Measurements from ENCODE around the gene PTGFRN.

The PTGFRN gene

DNA sequence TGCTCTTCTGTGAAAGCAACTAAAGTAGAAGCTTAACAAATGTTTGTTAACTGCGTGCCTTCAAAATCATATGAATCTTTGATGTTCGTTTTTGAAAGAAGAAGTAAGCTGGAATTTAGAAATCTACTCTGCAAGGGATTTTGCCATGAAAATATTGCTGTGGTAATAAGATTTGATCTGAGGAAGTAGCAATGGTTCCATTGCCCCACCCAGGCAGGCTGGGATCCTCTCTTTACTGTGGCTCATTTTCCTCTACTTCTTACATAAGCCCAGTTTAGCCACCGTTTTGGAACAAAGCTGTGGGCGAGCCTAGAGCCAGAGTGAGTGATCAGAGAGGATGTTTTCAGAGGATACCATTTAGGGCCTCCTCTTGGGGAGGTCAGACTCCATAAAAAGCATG, 20.3 kb upstream of the PTGFRN start:
- DNase-seq = no peak

DNA sequence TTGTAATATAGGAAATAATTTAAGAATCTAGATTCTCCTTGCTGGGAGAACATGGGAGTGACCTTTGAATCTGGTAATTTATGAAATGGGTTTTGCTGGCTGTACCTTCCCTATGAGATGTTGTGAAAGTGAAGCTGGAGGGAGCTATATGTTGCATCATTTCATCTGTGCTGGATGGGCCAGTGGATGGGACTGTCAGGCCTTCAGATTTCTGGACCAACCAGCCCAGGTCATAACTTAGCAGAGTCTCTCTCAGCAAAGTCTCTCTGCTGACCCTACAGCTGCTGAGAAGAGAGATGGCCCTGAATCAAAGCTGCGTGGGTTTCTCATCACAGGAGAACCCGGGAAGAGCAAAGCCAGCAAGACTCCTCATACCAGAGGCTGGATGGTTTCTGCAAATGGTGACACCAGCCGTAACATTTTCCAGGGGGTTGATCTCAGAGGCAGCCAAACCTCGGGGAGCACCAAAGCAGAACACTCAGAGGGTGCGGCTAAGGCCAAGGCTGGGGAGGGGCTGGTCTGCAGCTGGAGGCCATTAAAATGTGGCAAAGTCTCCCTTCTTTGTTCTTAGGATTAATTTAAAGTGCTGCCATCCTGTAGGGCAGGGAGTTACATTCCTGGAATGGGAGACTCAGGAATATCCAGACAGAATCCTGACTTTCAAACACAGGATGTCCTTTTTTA, 18.2 kb upstream of the PTGFRN start:
- no peak for DNase-seq

DNA sequence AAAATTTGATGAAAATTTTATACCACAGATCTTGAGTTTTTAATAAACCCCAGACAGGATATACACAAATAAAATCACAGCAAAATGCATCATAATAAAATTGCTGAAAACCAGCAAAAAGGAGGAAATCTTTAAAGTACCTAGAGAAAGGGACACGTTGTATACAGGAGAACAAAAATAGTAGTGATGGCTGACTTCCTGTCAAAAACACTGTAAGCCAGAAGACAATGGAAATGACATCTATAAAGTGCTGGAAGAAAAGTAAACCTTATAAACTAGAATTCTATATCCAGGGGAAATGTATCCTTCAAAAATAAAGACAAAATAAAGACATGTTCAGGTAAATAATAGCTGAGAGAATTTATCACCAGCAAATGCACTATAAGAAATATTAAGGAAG, 14.6 kb upstream of the PTGFRN start:
- DNase-seq = no peak

DNA sequence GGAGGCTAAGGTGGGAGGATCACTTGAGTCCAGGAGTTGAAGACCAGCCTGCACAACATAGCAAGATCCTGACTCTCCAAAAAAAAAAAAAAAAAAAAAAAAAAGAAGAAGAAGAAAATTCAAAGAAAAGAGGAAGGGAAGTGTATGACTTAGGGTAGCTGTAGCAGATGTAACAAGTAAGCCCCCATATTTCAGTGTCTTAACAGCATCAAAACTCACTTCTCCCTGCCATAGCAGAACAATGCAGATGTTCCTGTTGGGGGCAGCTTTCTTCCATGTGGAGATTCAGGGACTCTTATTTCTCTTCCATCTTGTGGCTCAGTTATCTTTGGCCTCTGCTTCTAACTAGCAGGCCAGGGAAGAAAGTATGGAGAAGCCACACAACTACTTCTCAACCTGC, 10.2 kb upstream of the PTGFRN start:
- no peak for DNase-seq

DNA sequence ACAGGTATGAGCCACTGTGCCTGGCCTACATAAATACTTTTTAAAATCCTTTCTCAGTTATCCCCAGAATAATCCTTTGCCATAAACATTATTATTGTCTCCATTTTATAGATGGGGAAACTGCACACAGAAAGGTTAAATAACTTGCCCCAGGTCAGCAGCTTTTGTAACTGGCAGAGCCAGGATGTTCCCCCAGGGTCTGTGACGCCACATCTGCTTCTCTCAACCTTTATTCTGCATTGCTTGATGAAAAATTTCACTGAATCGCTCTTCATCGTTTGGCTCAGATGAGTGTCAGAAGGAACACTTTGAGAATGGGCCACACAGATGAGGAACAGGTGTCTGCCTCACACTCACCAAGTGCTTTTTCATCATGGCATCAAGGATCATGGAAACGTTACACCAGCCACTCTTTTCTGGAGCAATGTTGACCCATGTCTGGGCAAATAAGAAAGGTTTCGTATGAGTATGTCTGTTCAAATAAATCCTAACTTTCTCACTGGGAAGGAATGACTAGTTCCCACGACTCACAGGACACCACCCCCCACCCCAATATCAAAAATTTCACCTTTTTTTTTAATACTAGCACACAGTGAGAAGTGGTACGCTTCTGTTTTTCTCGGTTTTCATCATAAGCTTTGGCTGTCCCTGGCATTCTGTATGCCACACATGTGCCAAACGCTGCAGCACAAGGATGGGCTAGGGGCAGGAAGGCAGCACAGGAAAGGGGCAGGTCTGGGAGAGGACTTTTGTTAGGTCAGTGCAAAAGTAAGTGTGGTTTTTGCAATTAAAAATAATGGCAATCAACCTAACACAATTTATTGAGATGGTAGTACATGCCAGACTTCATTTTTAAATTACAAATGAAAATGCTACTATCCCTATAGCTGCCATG, 9.0 kb upstream of the PTGFRN start:
- no peak for DNase-seq

DNA sequence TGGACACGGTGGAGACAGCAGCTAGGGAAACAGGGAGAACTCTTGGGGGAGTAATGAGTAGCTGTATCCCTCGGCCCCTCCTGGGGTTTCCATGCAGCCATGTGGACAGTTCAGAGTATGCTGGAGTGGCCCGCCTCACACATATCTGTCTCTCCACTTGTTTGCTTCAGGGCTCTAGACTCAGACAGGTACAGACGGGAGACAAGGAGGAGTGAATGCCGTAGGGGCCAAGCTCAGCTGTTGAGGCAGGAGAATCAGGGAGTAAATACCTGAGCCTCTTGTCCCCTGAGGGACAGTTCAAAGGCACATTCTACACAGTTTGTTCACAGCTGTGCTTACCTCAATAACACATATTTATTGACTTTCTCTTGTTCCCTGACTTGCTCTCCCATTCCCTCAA, 7.7 kb upstream of the PTGFRN start:
- DNase-seq = no peak

DNA sequence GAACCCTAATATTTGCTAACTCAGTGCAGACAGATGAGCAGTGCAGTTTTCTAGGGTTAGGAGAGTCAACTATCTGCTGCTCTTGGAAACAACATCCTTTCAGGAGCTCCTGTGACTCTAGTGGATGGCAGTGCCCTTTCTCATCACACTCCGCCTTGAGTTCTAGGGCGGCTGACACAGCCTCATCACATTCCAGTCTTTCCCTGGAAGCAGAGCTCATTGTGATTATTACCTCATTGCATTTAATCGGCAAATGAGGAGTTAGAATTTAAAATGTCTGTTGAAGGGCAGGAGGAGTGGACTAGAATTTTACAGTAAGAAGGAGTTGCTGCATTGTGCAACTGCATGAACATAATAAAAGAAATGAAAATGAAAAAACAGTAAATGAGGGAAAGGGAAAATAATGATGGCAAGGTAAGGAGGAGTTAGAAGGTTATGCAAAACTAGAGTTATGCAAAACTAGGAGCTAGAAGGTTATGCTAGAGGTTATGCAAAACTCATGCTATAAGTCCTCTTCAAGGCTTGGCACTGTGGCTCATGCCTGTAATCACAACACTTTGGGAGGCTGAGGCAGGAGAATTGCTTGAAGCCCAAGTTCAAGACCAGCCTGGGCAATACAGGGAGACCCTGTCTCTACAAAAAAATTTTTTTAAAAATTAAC, 6.9 kb upstream of the PTGFRN start:
- no peak for DNase-seq

DNA sequence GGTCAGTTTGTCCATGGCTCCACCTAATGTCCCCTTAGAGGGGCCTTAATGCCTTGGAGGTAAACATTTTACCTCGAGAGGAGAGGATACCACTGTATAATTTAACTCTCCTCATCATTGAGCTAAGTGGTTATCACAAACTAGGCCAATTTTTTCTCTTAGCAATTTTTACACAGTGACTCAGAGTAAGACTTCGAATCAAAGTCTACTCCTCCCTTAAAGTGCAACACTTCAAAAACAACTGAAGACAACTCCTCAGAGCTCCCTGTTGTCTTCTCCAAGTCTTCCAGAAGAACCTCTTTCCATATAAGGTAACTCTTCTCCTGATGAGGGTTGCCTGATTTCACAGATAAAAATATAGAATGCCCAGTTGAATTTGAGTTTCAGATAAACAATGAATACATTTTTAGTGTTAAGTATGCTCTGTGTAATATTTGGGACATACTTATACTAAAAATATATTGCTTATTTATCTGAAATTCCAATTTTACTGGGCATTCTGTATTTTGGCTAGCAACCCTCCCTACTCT, 4.9 kb upstream of the PTGFRN start:
- DNase-seq = peak; percentile 39

DNA sequence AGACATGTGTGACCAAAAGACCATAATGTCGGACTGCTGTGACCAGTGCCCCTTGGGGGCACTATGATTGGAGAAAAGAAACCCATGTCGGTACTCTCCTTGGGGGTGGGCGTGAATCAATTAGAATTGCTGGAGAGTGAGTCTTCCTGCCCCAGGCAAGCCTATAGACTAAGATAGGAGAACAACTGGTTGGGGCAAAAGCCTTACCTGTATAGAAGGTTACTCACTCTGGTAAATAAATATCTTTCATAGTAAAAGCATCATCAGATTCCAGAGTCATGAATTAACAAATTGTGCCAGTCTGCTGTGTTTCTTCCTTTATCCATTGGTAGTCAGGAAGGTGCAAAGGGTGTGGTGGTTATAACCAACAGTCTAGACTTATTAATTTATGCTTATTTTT, 2.9 kb upstream of the PTGFRN start:
- no peak for DNase-seq

DNA sequence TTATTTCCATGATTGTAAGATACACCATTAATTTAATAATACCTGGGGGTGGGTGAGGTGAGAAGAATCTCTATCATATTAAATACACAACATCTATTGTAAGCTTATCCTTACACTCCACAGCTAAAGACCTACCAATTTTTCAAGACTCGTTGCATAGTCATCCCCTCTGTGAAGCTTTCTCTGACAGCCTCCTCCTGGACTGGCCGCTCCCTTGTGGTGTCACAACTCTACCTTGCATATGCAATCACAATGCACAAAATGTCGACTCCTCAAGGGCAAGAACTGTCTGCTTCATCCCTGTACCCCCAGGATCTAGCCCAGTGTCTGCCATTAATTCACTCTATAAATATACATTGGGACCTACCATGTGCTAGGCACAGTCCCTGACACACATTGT, 2.4 kb upstream of the PTGFRN start:
- no peak for DNase-seq

DNA sequence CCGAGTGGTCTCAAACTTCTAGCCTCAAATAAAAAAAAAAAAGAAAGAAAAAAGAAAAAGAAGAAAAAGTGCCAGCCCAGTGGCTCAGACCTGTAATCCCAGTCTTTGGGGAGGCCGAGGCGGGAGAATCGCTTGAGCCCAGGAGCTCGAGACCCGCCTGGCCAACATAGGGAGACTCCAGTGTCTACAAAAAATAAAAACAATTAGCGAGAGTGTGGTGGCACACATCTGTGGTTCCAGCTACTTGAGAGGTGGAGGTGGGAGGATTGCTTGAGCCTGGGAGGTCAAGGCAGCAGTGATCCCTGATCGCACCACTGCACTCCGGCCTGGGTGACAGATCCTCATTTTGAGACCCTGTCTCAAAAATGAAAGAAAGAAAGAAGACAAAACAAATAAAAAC, 1.4 kb upstream of the PTGFRN start:
- DNase-seq = no peak

DNA sequence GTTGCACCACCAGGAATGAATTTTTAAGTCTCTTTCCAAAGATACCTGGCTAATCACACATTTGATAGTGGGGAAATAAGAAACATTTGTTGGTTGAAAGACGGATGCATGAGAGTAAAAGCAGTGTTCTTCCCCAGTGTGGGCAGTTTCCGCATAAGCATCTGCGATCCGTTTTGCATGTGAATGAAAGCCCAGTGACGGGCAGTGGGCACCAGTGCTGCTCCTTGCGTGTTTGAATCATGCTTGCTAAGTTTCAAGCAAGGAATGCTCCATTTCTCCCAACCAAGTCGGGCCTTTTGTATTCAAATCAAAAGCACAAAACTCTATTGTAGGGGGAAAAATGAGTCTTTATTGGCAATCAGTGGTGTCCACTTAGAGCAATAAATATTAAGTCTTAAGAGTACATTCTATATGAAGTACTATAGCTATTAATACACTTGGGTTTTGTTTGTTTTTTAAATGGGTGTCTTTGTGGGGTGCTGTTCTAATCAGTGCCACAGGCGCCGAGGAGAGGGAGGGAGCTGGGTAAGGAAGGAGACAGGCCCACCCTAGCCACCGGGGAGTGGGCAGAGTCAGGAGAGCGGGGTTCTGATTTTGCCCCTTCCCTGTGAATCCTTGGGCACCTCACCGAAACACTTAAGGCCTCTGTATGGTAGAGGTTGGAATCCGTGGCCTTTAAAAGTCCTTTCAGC, 750 bp upstream of the PTGFRN start:
- DNase-seq = no peak

DNA sequence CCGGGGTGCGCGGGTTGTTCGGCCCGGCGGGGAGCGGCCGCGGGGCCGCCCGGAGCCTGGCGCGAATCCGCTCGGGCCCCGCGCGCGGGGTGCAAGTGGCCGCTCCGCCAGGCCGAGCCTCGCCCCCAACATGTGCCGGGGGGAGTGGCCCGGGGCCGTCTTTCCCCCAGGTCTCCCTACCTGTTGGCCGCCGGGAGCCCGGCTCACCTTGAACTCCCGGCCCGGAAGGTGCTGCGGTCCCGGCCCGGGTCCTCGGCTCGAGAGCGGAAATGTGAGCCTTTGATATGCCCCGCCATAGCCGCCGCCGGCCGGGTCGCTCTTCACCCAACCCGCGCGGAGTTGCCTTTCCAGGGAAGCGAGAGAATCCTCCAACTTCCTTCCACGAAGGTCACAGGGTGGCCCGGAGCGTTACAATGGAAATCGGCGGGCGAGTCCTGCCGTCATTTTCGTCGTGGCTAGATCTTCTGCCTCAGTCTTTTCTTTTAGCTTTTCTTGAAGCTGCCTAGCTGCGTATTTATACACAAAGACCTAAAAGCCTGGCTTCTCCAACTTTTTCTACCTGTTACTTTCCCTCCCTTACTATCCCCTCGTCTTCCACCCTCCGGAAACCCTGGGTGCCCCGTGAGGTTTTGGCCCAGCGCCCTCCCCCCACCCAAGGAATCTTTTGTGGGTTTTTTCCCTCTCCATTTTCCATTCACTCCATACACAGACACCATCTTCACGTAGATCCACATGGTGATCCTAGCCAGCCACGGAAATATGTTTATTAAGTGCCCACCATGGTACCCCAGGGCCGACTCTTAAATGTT, 867 bp downstream of the PTGFRN start:
- DNase-seq = peak; percentile 42

DNA sequence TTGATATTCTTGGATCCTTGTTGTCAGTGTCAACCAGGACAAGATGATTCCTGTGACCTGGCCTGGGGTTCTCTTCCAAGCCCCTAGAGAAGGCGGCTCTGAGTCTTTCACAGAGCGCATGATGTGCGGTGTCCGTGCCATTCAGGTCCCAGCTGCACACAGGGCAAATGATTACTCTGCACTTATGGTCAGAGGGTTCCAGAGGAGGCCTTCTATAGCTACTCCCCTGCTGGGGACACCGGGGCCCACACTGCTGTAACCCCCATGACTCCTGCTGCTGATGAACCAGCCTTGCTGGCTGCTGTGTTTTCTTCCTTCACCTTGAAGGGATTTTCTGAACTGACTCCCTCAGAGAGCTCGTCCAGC, 1.5 kb downstream of the PTGFRN start:
- no peak for DNase-seq

DNA sequence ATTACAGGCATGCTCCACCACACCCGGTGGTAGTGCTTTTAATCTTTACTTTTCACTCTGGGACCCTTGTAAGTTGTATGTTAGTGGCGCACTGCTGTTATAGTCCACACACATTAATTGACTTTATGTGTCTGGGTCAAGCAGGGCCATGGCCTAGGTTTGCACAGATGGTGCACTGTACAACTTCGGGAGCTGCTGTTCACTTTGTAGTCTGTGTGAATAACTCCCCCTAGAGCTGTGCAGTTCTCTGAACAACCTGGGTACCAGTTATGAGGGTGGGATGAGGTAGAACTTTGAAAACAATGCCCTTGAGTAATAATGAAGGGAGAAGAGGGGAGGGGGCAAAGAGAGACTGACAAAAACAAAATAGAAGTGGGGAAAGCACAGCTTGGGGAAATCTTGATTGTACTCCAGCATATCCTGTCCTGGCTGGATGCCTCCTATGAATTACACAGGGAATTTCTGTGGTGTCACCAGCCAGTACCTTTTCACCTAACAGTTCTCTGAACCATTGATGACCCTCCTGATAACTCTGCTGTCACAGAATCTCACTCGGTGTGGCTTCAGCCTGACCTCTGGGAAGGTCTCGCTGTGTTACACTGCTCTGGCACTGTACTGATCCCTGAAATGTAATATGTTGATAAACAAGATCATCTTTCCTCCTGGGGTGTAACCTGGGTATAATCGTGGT, 2.2 kb downstream of the PTGFRN start:
- no peak for DNase-seq

DNA sequence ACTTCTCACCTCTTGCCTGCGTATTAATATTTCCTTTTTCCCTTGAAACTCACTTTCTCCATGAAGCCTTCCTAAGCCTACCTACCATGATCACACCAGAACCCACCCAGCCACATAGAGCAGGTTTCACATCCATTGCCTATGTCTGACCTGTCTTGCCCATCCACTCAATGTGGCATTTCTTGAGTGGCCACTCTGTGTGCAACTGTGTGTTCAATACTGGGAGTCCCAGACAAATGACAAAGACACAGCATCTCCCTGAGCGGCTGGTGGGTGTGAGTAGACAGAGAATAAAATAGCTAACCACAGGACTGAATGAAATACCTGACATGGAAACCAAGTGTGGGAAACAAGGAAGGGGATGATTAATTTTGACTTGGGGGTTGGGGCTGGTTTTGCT, 3.1 kb downstream of the PTGFRN start:
- no peak for DNase-seq

DNA sequence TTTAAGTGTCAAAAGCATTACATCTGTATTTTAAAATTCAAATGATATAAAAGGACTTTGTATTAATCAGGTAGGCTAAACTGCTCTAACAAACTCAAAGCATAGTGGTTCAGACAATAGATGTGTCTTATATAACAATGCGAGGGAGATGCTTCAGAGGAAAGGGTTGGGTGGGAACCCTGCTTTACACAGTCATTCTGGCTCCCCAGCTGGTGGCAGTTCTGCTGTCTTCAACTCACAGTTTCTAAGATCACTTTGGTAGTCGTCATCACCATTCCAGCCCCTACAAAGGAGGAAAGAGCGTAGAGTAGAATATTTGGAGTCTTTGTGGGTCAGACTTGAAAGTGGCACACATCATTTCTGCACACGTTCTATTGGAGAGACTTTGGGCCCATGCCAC, 4.2 kb downstream of the PTGFRN start:
- no peak for DNase-seq

DNA sequence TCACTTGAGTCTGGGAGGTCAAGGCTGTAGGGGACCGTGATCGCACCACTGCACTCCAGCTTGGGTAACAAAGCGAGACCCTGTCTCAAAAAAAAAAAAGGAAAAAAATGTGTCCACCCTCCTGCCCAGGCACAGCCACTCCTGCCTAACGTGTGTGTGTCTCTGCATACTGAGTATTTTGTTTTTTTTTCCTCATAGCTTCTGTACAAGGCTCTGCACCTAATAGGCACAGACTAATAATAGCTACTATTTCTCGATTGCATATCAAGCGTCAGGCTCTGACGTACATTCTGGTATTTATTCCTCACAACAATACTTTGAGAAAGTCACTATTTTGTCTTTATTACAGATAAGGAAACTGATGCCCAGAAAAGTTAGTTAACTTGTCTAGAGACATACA, 5.0 kb downstream of the PTGFRN start:
- no peak for DNase-seq

DNA sequence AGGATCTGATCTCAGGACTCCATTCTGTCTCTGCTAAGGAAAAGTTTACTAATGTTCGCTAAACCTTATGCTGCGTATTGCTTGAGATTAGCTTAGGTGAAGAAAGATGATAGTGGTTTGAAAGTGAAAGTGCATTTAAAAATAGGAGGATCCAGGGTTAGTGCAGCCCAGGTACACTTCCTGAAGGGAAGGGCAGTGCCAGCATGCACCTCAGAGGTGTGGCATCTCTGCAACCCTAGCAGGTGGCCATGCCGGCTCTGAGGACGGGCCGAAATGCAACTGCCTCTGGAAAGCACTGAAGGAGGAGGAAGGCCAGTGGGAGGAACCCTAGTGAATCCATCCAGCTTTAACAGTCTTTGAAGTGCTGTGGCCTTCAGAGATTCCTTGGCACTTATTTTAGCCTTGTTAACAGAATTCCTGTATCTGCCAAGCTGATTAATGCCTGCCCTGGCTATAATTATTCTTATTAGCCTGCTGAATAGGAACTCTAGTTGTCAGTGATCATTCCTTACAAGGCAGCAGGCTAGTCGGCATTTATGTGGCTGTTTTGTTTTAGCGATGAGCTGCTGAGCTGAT, 5.5 kb downstream of the PTGFRN start:
- DNase-seq = no peak

DNA sequence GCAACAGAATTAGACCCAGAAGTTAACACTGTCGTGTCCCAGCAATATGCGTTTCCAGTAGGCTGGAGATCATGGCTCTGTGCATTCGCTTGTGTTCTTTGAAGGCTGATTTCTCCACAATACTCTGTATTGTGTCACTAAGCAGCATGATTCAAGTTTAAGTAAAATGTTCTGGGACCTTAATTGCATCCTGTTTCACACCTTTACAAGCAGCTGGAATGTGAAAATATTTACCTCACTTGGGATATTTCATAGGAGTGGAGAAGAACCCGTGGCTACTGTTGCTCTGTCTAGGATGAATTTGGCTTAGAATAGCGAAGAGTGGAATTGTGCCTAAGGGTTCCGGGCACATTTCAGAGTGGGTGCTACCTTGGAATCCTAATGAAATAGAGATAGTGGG, 6.3 kb downstream of the PTGFRN start:
- DNase-seq = no peak
